ENCODE data around the gene ZNF276.
"Not testable (repeated sequence)": the region's sequence is repeated elsewhere in the genome, so short reads cannot be mapped to it uniquely, and the experiment has no call there.

ZNF276 gene

GRCh38 chr16:89689621-89690020 is 31.7 kb upstream of the ZNF276 start:
- not testable (repeated sequence) for DNase-seq (ENCODE audit: low read depth, low spot score); H3K27ac ChIP-seq (ENCODE audit: low read length); H3K9me3 ChIP-seq (ENCODE audit: control insufficient read depth, insufficient read depth, low read length); H3K27me3 ChIP-seq (ENCODE audit: control insufficient read depth, insufficient read depth, low read length); H3K4me1 ChIP-seq (ENCODE audit: control insufficient read depth, insufficient read depth, low read length); H3K4me3 ChIP-seq (ENCODE audit: low read length)
- peaks cover 32% of the 10 kb centered on the region for H3K36me3 ChIP-seq (ENCODE audit: control insufficient read depth, insufficient read depth, low read length)
- WGBS (ENCODE audit: insufficient coverage, insufficient read length) = no CpG with 5 or more reads among the region's 4 CpGs

- Histone ChIP-seq H3K36me3 (ENCODE audit: control insufficient read depth, insufficient read depth, low read length) (peaks cover 34% of the 10 kb centered on the region), H3K27me3 (ENCODE audit: control insufficient read depth, insufficient read depth, low read length) (no peaks in the 10 kb centered on the region), H3K4me1 (ENCODE audit: control insufficient read depth, insufficient read depth, low read length) (peaks cover 7% of the 10 kb centered on the region), H3K27ac (ENCODE audit: low read length) (no peak overlapping the region), H3K4me3 (ENCODE audit: low read length) (no peak overlapping the region), H3K9me3 (ENCODE audit: control insufficient read depth, insufficient read depth, low read length) (no peaks in the 10 kb centered on the region; the same call in 1 of the 2 replicates)
- DNase-seq (ENCODE audit: low read depth, low spot score) = no peak
- no CpG with 5 or more reads among the region's 16 CpGs for WGBS (ENCODE audit: insufficient coverage, insufficient read length)
Observed at GRCh38 chr16:89690392-89690901, 30.9 kb upstream of the ZNF276 start.

- DNase-seq (ENCODE audit: low read depth, low spot score) = no peak
- no CpG with 5 or more reads among the region's 21 CpGs for WGBS (ENCODE audit: insufficient coverage, insufficient read length)
- Histone ChIP-seq H3K9me3 (ENCODE audit: control insufficient read depth, insufficient read depth, low read length) (no peaks in the 10 kb centered on the region), H3K4me3 (ENCODE audit: low read length) (no peak overlapping the region), H3K27ac (ENCODE audit: low read length) (no peak overlapping the region), H3K27me3 (ENCODE audit: control insufficient read depth, insufficient read depth, low read length) (no peaks in the 10 kb centered on the region), H3K36me3 (ENCODE audit: control insufficient read depth, insufficient read depth, low read length) (peaks cover 37% of the 10 kb centered on the region), H3K4me1 (ENCODE audit: control insufficient read depth, insufficient read depth, low read length) (peaks cover 7% of the 10 kb centered on the region)
Observed at GRCh38 chr16:89691231-89691985, 29.9 kb upstream of the ZNF276 start.

GRCh38 chr16:89691986-89692569 is 29.3 kb upstream of the ZNF276 start:
- DNase-seq (ENCODE audit: low read depth, low spot score) = no peak
- H3K27me3 ChIP-seq (ENCODE audit: control insufficient read depth, insufficient read depth, low read length) = no peaks in the 10 kb centered on the region
- H3K27ac ChIP-seq (ENCODE audit: low read length) = no peak overlapping the region
- WGBS (ENCODE audit: insufficient coverage, insufficient read length) = no CpG with 5 or more reads among the region's 13 CpGs
- H3K4me3 ChIP-seq (ENCODE audit: low read length) = no peak overlapping the region
- H3K4me1 ChIP-seq (ENCODE audit: control insufficient read depth, insufficient read depth, low read length) = peaks cover 6% of the 10 kb centered on the region
- H3K9me3 ChIP-seq (ENCODE audit: control insufficient read depth, insufficient read depth, low read length) = no peaks in the 10 kb centered on the region
- peaks cover 42% of the 10 kb centered on the region for H3K36me3 ChIP-seq (ENCODE audit: control insufficient read depth, insufficient read depth, low read length)

GRCh38 chr16:89693289-89693731 is 28.0 kb upstream of the ZNF276 start:
- DNase-seq (ENCODE audit: low read depth, low spot score) = no peak
- Histone ChIP-seq H3K4me3 (ENCODE audit: low read length) (no peak overlapping the region), H3K36me3 (ENCODE audit: control insufficient read depth, insufficient read depth, low read length) (peaks cover 48% of the 10 kb centered on the region), H3K9me3 (ENCODE audit: control insufficient read depth, insufficient read depth, low read length) (no peaks in the 10 kb centered on the region), H3K4me1 (ENCODE audit: control insufficient read depth, insufficient read depth, low read length) (no peaks in the 10 kb centered on the region), H3K27ac (ENCODE audit: low read length) (no peak overlapping the region), H3K27me3 (ENCODE audit: control insufficient read depth, insufficient read depth, low read length) (no peaks in the 10 kb centered on the region)
- no CpG with 5 or more reads among the region's 11 CpGs for WGBS (ENCODE audit: insufficient coverage, insufficient read length)

GRCh38 chr16:89693931-89694783 is 27.2 kb upstream of the ZNF276 start:
- no peak for DNase-seq (ENCODE audit: low read depth, low spot score)
- Histone ChIP-seq H3K27me3 (ENCODE audit: control insufficient read depth, insufficient read depth, low read length) (no peaks in the 10 kb centered on the region), H3K4me3 (ENCODE audit: low read length) (no peak overlapping the region), H3K27ac (ENCODE audit: low read length) (no peak overlapping the region), H3K4me1 (ENCODE audit: control insufficient read depth, insufficient read depth, low read length) (no peaks in the 10 kb centered on the region), H3K36me3 (ENCODE audit: control insufficient read depth, insufficient read depth, low read length) (peaks cover 47% of the 10 kb centered on the region), H3K9me3 (ENCODE audit: control insufficient read depth, insufficient read depth, low read length) (no peaks in the 10 kb centered on the region)
- WGBS (ENCODE audit: insufficient coverage, insufficient read length) = no CpG with 5 or more reads among the region's 32 CpGs

GRCh38 chr16:89694784-89695085 is 26.6 kb upstream of the ZNF276 start:
- H3K9me3 ChIP-seq (ENCODE audit: control insufficient read depth, insufficient read depth, low read length); H3K27me3 ChIP-seq (ENCODE audit: control insufficient read depth, insufficient read depth, low read length); DNase-seq (ENCODE audit: low read depth, low spot score); H3K4me3 ChIP-seq (ENCODE audit: low read length); H3K4me1 ChIP-seq (ENCODE audit: control insufficient read depth, insufficient read depth, low read length); H3K27ac ChIP-seq (ENCODE audit: low read length): not testable (repeated sequence)
- H3K36me3 ChIP-seq (ENCODE audit: control insufficient read depth, insufficient read depth, low read length) = peaks cover 45% of the 10 kb centered on the region
- WGBS (ENCODE audit: insufficient coverage, insufficient read length) = no CpG with 5 or more reads among the region's 23 CpGs

- Histone ChIP-seq H3K27ac (ENCODE audit: low read length) (no peak overlapping the region), H3K27me3 (ENCODE audit: control insufficient read depth, insufficient read depth, low read length) (no peaks in the 10 kb centered on the region), H3K9me3 (ENCODE audit: control insufficient read depth, insufficient read depth, low read length) (no peaks in the 10 kb centered on the region), H3K4me3 (ENCODE audit: low read length) (no peak overlapping the region), H3K36me3 (ENCODE audit: control insufficient read depth, insufficient read depth, low read length) (peaks cover 45% of the 10 kb centered on the region), H3K4me1 (ENCODE audit: control insufficient read depth, insufficient read depth, low read length) (no peaks in the 10 kb centered on the region)
- no peak for DNase-seq (ENCODE audit: low read depth, low spot score)
- no CpG with 5 or more reads among the region's 31 CpGs for WGBS (ENCODE audit: insufficient coverage, insufficient read length)
Observed at GRCh38 chr16:89695086-89695874, 26.1 kb upstream of the ZNF276 start.

- Histone ChIP-seq H3K36me3 (ENCODE audit: control insufficient read depth, insufficient read depth, low read length) (peaks cover 40% of the 10 kb centered on the region), H3K27me3 (ENCODE audit: control insufficient read depth, insufficient read depth, low read length) (no peaks in the 10 kb centered on the region), H3K4me1 (ENCODE audit: control insufficient read depth, insufficient read depth, low read length) (0 out of 2 replicates have a peak, but pooled peaks cover 4% of the 10 kb centered on the region), H3K27ac (ENCODE audit: low read length) (no peak overlapping the region), H3K9me3 (ENCODE audit: control insufficient read depth, insufficient read depth, low read length) (no peaks in the 10 kb centered on the region), H3K4me3 (ENCODE audit: low read length) (no peak overlapping the region)
- WGBS (ENCODE audit: insufficient coverage, insufficient read length) = no CpG with 5 or more reads among the region's 25 CpGs
- DNase-seq (ENCODE audit: low read depth, low spot score) = no peak
Observed at GRCh38 chr16:89695875-89696669, 25.3 kb upstream of the ZNF276 start.

Measured in iPS DF 6.9 (cell line).